Mucosa of gallbladder (tissue), 1 donor: ENCODE measurements around the gene GPS1. TPM values are rescaled to one million over a fixed set of nuclear protein-coding genes. Genes with fewer than 3 reads are reported as not detected.

Experiments used
- DNase-seq: peaks from one replicate; pipeline ENCODE4 v3.0.0-alpha.2; 2020; ENCODE audit warnings: low spot score
- total RNA-seq: library from RNA; stranded (reverse); gene quantifications from one replicate; pipeline ENCODE4 v1.2.1, GENCODE V29; 2021
- donor health status: DM: no; HTN: no; CAD: no.

Gene GPS1
- total RNA-seq, 1 donor from 2014 or later, result 107 TPM

DNA sequence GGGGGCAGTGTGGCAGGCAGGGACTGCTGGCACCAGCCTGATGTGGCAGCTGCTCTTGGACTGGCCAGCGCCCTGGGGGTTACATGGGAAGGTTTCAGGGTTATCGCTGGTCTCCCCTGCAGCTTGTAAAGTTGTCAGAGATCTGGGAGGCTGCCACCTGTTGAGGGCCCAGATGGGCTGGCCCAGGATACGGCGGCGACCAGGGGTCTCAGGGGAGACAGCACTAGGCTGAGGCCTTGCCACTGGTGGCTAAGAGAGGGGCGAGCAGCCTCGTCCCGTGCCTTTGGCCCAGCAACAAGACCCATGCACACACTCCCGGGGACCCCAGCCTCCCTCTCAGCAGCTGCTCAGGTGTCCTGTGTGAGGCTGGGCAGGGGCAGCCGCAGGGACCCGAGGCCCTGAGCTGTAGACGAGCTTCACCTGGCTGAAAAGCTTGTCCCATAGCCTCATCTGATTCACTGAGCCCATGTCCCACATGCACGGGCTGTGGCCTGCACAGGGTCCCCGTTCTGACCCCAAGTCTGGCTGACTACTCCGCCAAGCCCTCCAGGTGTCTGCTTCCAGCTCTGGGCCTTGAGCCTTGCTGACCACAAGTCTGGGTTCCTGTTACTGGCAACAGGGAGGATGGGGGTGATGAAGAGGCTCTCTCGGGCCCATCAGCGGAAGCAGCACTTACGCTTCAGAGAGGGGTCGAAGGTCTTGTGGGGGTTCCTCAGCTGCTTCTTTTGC, 7.7 kb downstream of the GPS1 start:
- DNase-seq, result no peak

DNA sequence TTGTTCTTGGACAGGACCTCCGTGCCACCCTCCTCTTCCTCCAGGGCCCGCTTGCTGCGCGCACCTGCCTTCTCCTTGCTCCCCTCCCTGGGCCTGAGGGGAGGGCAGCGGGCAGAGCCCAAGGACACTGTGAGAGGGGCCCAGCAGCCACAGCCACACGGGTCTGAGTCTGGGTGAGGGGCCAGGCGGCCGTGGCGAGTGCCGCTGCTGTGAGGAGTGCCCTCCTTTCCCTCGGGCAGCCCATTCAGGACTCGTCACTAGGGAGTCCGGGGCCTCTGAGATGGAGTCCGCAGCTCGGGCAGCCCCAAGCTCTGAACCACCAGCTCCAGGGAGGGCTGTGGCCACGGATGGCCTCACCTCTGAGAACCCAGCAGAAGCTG, 8.3 kb downstream of the GPS1 start:
- DNase-seq, result no peak

DNA sequence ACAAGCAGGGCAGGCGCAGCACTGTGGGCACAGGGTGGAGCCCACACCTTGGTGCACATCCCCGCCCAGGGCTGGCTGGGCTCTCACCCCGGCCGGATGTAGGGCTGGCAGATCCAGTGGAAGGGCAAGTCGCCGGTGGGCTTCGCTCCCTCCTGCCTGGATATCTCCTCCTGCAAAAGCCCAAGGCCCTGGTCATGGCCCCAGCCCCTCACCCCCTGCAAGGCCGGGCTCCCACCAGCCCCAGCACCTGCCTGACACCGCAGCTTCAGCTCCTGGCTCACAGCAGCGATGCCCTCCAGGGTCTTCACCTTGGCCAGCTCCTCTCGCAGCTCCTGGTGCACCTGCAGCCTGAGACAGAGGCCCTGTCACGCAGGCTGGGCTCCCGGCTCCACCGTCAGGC, 8.9 kb downstream of the GPS1 start:
- DNase-seq, result no peak

DNA sequence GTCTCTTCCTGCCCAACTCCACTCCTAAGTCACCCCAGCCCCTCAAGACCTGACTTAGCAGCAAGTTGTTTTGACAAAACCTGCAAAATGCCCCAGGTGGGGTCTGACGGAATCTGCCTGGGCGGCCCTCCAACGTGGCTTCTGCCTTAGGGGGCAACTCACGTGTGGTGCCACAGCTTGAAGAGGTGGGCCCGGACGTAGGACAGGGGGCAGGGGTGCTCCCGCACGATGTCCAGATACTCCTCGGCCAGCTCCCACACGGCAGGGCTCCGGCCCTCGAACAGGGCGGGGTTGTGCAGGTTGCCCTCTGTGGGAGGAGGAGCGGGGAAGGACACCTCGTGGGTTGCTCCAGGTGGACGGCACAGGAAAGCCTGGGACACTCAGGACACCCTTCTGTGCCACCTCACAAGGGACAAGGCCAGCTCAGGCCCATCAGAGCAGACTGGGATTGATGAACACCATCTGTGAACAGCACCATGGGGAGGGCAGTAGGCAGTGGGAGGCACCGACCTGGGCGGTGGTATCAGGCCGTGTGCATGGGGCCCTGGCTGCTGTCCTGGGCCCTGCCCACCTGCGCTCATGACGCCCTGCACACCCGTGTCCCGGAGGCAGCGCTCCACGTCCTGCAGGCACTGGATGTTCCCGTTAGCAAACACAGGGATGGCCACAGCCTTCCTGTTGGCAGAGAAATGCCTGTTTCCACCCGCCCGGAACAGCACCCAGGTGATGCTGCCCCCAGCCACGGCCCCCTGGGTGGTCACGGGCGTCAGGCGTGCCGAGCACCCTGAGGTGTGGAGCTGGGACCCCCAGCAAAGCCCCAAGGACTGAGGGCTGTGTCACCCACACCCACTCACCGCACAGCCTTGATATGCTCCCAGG, 9.6 kb downstream of the GPS1 start:
- no peak for DNase-seq

DNA sequence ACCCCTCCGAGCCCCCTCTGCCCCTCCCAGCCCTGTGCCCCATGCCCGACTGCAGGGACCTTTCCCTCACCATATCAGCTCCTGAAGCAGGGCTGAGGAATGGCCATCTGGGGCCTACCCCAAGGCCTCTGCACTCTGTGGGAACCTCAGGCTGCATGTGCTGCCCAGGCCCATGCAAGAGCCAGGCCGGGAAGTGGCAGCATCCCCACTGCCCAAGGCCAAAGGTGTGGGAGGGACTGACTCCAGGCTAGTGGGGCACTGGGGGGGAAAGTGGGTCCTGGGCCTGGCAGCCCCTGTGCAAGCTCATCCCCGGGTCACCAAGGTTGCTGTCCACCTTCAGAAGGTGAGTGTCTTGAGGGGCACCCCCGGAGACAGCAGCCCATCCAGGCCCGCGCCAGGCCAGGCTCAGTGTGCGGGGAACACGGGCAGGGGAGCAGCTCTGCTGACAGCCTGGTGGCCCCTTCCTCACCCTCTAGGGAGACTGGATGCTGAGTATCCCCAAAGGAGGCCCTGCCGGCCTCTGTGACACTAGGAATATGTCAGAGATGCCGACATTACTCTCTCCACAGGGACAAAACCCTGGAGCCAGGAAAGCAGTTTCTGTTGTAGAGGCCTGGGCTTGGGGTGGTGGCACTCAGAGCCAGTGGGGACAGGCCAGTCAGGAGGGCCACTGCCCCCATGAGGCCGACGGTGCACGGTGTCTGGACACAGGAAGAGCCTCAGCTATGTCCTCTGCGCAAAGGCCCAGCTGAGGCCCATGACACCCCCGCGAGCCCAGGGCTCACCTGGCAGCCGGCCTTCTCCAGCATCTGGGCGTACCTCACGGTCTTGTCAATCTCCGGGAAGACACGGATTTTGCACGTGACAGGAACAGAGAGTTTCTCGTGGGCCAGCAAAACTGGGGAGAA, 10.6 kb downstream of the GPS1 start:
- DNase-seq, result no peak

DNA sequence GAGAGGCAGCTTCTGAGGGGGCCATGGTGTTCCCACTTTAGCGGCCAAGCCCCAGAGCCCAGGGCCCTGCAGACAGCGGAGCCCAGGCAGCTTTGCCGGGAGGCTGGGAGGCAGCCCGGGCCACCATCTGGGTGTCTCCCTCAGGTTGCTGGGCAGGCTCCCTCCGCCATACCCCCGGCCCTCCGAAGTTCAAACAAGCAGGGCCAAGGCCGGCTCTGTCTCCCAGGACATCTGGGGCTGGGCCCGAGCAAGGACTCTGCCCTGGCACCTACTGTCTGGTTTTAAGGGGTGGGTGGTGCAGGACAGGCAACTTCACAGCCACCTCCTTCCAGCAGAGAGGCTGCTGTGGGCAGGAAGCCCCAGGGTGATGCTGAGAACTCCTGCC, 11.3 kb downstream of the GPS1 start:
- DNase-seq, result no peak

DNA sequence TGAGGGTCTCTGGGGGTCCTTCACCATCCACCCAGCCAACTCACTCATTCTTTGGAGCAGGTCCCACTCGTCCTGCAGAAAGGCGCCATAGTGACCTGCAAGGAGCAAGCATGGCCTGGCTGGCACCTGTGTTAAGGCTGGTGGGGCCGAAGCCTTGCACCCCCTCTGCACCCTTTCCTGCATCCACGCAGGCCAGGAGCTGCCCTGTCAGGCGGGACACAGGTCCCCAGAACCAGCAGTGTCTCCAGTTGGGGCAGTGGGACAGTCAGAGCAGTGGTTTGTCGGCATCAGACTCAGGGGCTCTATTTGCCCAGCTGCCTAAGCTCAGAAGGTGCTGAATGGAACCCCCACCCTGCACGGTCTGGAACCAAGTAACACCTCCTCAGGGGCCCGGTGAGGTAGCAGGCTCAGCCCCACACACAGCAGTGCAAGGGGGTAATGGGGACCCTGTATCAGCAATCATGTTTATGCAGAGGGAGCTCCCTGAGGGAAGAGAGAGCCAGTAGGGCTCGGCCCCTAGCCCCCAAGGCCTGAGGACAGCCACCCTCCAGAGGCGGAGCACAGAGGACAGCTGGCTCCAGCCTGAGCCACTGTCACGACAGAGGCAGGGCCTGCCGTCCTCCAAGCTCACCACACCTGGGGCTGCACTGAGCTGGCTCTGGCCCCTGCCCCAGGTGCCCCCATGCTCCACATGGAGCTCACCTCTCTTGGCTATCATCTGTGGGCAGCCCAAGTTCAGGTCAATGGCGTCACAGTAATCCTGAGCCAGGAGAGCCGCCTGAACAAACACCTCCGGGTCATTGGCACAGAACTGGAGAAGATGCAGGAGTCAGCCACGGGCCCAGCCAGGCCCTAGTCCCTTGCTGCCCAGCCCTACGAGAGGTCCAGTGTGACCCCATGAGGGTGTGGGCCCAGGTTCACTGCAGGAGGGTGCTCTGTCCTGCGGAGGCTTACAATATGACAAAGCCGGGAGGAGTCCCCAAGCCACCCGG, 12.0 kb downstream of the GPS1 start:
- DNase-seq, result no peak

DNA sequence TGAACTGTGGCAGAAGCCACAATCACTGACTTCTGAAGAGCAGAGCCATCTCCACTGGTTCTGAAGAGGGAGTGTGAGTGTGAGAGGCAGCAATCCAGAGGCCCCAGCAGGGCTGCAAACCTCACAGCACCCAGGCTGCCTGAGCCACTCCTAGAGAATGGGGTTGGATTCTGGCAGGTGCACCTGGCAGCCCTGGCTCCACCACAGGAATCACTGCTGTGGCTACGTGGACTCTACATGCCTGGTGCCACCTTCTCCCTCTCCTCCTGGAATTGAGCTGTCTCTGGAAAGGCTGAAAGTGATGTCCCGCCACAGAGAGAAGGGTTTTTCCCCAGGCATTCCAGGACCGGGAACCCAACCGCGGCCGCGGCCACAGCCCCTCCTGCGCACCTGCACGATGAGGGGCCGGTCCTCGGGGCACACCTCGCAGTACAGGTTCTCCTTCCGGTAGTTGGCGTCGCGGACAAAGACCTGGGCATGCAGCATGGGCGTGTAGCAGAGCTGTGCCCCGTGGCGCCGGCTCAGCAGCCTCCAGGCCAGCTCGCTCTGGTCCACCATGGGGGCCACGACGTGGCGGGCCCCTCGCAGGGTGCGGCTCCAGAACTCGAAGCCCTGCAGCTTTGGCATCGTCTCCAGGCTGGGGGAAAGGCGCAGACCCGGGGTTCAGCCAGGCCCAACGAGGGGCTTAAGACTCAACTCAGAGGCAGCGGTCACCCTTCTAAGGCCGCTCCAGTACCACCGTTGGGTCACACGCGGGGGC, 12.9 kb downstream of the GPS1 start:
- no peak for DNase-seq

DNA sequence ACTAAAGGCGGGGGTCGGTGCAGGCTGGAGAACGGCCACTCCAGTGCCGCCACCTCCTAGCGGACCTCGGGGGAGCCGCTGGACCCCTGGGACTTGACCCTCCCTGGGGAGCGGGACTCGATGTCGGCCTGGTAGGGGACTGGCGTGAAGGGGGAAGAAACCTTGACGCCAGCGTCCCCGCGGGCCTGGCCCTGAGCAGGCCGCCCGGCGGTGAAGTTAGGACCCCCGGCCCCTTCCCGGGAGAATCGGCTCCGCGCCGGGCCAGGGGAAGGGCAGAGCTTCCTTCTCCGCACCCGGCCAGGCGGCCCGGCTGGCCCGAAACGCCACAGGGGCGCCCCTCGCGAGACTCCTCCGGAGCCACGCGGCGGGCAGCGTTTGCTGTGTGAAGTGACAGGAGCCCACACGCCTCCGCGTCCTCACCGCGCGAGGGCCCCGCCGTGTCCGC, 13.5 kb downstream of the GPS1 start:
- DNase-seq, result no peak

DNA sequence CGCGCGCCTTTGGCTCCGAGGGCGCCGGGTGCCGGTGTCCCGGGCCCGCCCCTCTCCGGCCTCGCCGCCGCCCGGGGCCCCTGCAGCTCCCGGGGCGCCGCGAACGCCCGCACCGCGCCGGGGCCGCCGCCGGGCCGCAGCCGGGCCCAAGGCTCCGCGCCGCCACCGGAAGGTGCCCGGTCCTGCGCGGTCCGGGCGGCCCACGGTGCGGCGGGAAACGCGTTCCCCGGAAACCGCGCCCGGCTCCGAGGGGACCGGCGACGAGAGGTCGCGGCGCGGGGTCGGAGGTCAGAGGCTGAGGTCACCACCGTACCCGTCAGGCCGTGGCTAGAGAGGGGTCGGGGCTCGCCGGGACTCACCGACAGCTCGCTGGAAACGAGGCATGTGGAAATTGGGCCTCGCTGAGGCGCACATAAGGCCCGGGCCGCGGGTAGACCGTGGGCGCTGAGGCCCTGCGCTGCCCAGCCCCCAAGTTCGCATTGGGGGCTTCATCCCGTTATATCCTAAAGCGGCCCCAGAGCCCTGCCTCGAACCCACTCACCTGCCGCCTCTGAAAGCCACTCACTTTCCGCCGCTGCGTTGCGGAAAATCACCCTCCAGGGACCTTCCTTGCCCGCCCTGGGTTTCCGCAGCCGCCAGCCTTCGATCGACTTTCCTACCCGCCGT, 14.1 kb downstream of the GPS1 start, which contains the start of gene DUS1L:
Gene DUS1L (minus strand): TSS at position 167 of the 666 bp plus-strand sequence. CDS start 745 bp downstream, outside the sequence.
- peak; percentile 53 for DNase-seq

DNA sequence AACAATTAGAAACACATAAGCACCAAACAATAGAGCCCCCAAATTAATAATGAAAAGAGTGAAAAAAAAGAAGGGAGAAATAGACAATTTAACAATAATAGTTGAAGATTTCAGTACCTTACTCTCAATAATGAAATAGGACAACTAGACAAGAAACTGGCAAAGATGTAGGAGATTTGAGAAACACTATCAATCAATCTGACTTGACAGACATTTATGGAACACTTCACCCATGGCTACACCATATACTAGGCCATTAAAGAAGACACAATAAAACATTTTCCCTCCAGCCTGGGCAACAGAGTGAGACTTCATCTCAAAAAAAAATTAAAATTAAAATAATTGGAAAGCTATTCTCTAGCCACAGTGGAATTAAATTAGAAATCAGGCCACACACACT, 18.9 kb downstream of the GPS1 start:
- DNase-seq, result no peak

DNA sequence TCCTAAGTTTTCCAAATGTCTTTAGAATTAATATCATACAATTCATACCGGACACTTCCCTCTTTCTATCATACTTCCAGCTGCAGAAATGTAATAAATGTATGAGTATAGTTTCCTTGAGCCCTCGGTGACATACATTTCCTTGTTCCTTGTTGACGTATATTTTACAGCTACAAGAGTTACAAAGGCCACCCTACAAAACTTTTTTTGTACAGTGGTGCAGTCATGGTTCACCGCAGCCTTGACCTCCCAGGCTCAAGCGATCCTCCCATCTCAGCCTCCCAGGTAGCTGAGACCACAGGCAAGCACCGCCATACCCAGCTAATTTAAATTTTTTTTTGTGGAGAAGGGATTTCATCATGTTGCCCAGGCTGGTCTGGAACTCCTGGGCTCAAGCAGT, 21.1 kb downstream of the GPS1 start:
- DNase-seq, result no peak

DNA sequence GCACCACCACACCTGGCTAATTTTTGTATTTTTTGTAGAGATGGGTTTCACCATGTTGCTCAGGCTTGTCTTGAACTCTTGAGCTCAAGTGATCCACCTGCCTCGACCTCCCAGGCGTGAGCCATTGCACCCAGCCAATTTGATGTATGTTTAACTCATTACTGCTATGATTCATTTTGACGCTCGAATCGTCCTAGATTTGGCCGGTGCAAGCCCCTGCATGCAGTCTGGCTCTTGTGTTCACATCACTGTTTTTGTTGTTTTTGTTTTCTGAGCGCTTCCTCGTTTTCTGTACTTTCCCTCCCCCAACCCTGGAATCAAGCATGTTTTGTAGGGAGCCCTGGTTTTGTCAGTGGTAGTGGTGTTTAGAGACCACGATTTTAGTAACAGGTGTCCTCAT, 21.7 kb downstream of the GPS1 start:
- no peak for DNase-seq

DNA sequence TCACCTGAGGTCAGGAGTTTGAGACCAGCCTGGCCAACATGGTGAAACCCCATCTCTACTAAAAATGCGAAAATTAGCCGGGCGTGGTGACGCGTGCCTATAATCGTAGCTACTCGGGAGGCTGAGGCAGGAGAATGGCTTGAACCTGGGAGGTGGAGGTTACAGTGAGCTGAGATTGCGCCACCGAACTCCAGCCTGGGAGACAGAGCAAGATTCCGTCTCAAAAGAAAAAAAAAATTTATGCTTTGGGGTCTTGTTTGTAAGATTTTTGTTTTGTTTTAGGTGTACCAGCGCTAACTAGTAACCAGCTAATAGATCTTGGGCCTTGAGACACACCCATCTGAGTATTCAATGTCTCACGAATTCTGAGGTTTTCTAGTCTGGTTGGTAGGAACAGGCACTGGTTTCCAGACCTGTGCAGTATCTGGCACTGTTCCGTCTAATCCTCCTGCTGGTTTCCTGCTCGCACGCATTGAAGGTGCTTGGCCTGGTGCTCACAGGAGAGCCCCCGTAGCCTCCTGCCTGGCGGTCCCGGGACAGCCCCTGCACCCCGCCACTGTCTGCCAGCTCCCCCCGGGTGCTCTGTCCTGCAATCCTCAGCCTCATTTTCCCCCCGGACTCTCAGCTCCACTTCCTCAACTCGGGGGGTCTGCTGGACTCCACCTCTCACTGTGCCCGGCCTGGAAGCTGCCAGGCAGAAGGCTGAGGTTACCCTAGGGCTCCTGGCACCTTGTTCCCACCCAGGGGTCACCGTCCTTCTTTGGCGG, 24.5 kb downstream of the GPS1 start:
- DNase-seq, result no peak

DNA sequence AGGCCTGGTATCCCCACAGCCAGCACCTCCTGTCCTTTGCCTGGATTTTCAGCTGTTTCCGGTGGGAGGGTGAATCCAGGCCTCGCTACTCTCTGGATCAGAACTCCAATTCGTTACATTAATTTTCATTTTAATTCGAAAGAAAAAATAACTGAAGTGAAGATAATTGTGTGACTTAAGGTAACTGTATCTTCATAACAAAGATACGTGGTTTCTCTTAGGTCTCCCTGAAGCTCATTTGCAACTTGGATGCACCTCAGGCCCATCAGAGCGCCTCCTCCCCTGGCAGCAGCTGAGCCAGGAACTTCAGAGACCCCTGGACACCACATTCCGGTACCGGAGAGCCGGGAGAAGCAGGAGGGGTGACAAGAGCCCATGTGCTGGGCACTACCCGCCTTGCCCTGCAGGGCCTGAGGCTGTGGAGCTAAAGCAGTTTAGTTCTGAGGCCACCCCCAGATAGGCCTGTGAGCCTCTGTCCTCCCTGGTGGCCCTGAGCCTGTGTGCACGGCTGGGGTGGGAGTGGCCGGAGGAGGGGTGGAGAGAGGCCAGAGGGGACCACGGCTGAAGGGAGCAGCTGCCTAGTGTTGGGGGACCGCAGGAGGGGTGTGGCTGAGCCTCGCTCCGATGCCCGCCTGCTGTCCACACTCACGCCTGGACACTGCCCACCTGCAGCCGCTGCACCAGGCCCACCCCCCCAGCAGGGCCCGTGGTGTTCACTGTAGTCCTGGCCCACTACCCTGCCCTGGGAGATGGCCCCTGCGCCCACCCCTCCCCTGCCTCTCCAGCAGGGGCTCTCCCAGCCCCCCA, 25.3 kb downstream of the GPS1 start:
- no peak for DNase-seq

DNA sequence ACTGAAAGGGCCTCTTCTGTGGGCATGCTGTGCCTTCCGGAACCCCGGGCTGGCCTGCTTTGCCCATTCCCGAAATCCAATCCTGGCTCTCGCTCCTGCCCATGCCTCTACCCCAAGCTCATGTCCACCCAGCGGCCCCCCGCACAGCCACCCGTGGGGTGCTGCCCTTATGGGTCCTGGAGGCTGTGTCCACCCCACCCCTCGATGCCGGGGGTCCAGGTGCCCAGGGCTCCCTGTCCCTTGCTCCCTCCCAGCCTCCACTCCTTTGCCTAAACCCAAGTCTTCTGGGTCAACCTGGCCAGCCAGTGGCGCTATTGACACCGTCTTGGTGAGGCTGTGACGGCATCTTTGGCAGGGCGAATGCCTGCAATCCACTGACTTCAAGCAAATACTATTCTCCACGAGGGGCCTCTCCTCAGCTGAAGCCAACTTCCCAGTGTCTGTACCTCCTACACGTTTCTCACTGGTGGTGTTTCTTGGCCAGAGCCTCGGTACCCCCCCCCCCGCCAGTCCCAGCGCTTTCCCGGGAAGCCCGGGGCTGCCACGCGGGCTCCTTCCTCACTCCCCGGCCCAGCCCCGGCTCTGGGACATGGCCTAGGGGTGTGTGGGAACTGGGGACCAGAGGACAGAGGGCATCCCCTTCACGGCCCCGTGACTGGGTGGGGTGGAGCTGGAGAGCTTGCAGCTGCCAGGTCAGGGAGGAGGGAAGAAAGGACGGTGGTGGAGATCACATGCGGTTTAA, 26.1 kb downstream of the GPS1 start:
- no peak for DNase-seq

DNA sequence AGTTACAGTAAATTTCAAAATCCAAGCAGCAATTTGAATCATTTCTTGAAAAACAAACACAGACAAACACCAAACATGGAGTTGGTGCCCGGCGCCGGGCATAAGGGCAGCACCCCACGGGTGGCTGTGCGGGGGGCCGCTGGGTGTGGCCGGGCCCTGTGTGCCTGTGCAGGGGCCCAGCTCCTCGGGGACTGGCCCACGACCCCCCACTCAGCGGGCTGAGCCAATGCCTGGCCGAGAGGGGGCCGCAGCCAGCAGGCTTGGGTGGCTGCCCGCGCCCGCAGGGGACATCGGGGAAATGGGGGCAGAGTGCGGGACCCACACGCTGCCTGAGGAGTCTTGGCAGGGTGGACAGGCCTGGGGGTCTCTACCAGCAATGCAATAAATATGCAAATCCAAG, 26.7 kb downstream of the GPS1 start:
- DNase-seq, result no peak
